Smooth muscle cell (in vitro differentiated cells): Measurements from ENCODE around the gene HOXA11. TPM values are rescaled to one million over a fixed set of nuclear protein-coding genes. Genes with fewer than 3 reads are reported as not detected.

Experiments used
- DNase-seq: peaks from one replicate; lab custom pipeline; 2025; ENCODE audit not compliant: unreplicated experiment; lab: John Stamatoyannopoulos, UW
- H2AFZ ChIP-seq: fragments of 200-600 bp; sonication (generic); 2 replicates; pipeline ENCODE4 v1.6.0; 2016; ENCODE audit warnings: antibody characterized with exemption, low read depth, mild to moderate bottlenecking
- H3F3A ChIP-seq: fragments of 200-600 bp; sonication (generic); 2 replicates; pipeline ENCODE4 v1.6.0; 2017; ENCODE audit warnings: antibody characterized with exemption, low read depth
- H3K27ac ChIP-seq: fragments of 200-600 bp; sonication (generic); 2 replicates; pipeline ENCODE4 v1.5.1; 2016; ENCODE audit warnings: low read depth, mild to moderate bottlenecking
- H3K27me3 ChIP-seq: fragments of 200-600 bp; sonication (generic); 2 replicates; pipeline ENCODE4 v1.6.1; 2016; ENCODE audit warnings: low read depth, mild to moderate bottlenecking
- H3K36me3 ChIP-seq: fragments of 200-600 bp; sonication (generic); 2 replicates; pipeline ENCODE4 v1.5.1; 2016; ENCODE audit warnings: low read depth
- H3K4me1 ChIP-seq: fragments of 200-600 bp; sonication (generic); 2 replicates; pipeline ENCODE4 v1.5.1; 2016; ENCODE audit warnings: low read depth
- H3K4me2 ChIP-seq: fragments of 200-600 bp; sonication (generic); 2 replicates; pipeline ENCODE4 v1.6.0; 2016; ENCODE audit warnings: mild to moderate bottlenecking
- H3K4me3 ChIP-seq: fragments of 200-600 bp; sonication (generic); 2 replicates; pipeline ENCODE4 v1.5.1; 2016; ENCODE audit warnings: mild to moderate bottlenecking
- H3K79me2 ChIP-seq: fragments of 200-600 bp; sonication (generic); 2 replicates; pipeline ENCODE4 v1.6.0; 2016; ENCODE audit warnings: low read depth, mild to moderate bottlenecking
- H3K9ac ChIP-seq: fragments of 200-600 bp; sonication (generic); 2 replicates; pipeline ENCODE4 v1.6.0; 2016; ENCODE audit warnings: low read depth
- H3K9me3 ChIP-seq: fragments of 200-600 bp; sonication (generic); replicated peaks from 2 replicates; pipeline ENCODE4 v1.5.1; 2016; ENCODE audit warnings: low read depth
- H4K20me1 ChIP-seq: fragments of 200-600 bp; sonication (generic); 2 replicates; pipeline ENCODE4 v1.6.0; 2016; ENCODE audit warnings: low read depth
- WGBS: methylation state at CpG from one replicate; pipeline ENCODE4 v1.1.7; 2016; ENCODE audit warnings: low lambda C conversion rate; 5-methylcytosine and 5-hydroxymethylcytosine counted together
- polyA plus RNA-seq: library from polyadenylated mRNA; unstranded; fragments of >200 nt; fragmentation: Nextera tagmentation; extraction: Ambion mirVana; gene quantifications from 2 replicates; pipeline ENCODE4 v1.2.1, GENCODE V29; 2016
- total RNA-seq: library from RNA; depleted of rRNA; stranded (reverse); fragments of >200 nt; gene quantifications from 2 replicates; pipeline ENCODE4 v1.2.3, GENCODE V29; 2014
- TF ChIP-seq, protein P1 (sequence below): fragments of 200-600 bp; sonication (generic); IDR thresholded peaks from 2 replicates; pipeline ENCODE4 v1.5.1; 2017; ENCODE audit warnings: borderline replicate concordance, mild to moderate bottlenecking, antibody characterized with exemption; ENCODE audit not compliant: insufficient read depth, poor library complexity, severe bottlenecking

Gene HOXA11
- total and polyA plus RNA-seq, 2 experiments from 2014 or later, result 20.3 to 27.7 TPM

DNA sequence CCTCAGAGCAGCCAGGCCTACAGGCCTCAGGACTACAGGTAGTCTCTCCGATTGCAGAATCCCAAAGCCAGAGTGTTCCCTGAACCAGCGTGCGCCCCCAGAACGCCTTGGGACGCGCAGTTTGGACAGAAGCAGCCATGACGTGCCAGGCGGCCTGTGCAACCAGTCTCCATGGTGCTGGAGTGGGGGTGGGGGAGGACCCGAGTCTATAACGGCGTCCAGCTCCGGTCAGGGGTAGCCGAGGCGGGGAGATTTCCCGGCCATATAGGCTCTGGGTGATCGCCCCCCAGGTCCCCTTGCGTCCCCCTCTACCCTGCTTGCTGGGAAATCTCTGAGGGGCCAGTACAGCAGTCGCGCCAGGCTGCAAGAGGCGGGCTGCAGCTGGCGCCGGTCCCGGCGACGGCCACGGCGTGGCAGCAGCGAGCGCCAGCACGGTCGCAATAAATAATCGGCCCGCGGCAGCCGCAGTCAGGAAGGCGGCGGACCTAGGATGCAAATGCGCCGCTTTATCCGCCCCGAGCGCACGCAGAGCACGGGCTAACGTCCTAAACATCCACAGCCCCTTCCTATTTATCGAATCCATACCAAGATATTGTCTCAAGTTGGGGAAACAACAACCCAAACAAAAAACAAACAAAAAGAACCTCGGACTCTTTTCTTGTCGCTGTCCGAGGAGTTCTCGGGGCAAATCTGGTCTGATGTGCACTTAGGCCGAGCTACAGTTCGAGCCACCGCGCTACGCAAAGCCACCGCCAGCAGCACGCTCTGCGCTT is 34.3 kb downstream of the HOXA11 start:
- peak overlapping the region; percentile 43 for H3K4me3 ChIP-seq
- H4K20me1 ChIP-seq, result no peaks in the 10 kb centered on the region
- DNase-seq, result no peak
- no peaks in the 10 kb centered on the region for H3K36me3 ChIP-seq
- peak overlapping the region; percentile 72 for H2AFZ ChIP-seq
- H3K27ac ChIP-seq, result no peak overlapping the region
- TF ChIP-seq, protein P1, sequence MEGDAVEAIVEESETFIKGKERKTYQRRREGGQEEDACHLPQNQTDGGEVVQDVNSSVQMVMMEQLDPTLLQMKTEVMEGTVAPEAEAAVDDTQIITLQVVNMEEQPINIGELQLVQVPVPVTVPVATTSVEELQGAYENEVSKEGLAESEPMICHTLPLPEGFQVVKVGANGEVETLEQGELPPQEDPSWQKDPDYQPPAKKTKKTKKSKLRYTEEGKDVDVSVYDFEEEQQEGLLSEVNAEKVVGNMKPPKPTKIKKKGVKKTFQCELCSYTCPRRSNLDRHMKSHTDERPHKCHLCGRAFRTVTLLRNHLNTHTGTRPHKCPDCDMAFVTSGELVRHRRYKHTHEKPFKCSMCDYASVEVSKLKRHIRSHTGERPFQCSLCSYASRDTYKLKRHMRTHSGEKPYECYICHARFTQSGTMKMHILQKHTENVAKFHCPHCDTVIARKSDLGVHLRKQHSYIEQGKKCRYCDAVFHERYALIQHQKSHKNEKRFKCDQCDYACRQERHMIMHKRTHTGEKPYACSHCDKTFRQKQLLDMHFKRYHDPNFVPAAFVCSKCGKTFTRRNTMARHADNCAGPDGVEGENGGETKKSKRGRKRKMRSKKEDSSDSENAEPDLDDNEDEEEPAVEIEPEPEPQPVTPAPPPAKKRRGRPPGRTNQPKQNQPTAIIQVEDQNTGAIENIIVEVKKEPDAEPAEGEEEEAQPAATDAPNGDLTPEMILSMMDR, result peak; percentile 73
- H3K4me1 ChIP-seq, result no peaks in the 10 kb centered on the region
- WGBS, result 3% methylated on average over 58 of the region's 58 CpGs
- H3K4me2 ChIP-seq, result peak overlapping the region; percentile 82
- no peaks in the 10 kb centered on the region for H3F3A ChIP-seq
- no peaks in the 10 kb centered on the region for H3K9me3 ChIP-seq
- H3K79me2 ChIP-seq, result no peaks in the 10 kb centered on the region
- H3K27me3 ChIP-seq, result peaks cover 99% of the 10 kb centered on the region
- no peak overlapping the region for H3K9ac ChIP-seq

GRCh38 chr7:27149842-27150567 is 35.0 kb downstream of the HOXA11 start:
- Histone ChIP-seq H2AFZ (no peak overlapping the region), H3K36me3 (no peaks in the 10 kb centered on the region), H3K27me3 (peaks cover 99% of the 10 kb centered on the region), H3F3A (no peaks in the 10 kb centered on the region), H4K20me1 (no peaks in the 10 kb centered on the region), H3K9ac (no peak overlapping the region), H3K4me3 (peak overlapping the region; percentile 43), H3K4me2 (peak overlapping the region; percentile 82), H3K9me3 (no peaks in the 10 kb centered on the region), H3K4me1 (no peaks in the 10 kb centered on the region), H3K79me2 (no peaks in the 10 kb centered on the region), H3K27ac (no peak overlapping the region)
- TF ChIP-seq, protein P1, result no peak
- 67% methylated on average over 13 of the region's 13 CpGs for WGBS
- no peak for DNase-seq

GRCh38 chr7:27148756-27149641 is 36.0 kb downstream of the HOXA11 start:
- TF ChIP-seq, protein P1, result no peak
- WGBS, result 28% methylated on average over 30 of the region's 30 CpGs

More at GRCh38 chr7:27148756-27149641, 36.0 kb downstream of the HOXA11 start:
- Histone ChIP-seq H3K27me3 (peaks cover 99% of the 10 kb centered on the region), H2AFZ (no peak overlapping the region), H3K9me3 (no peaks in the 10 kb centered on the region), H3K36me3 (no peaks in the 10 kb centered on the region), H3K4me3 (no peak overlapping the region), H3K9ac (no peak overlapping the region), H3F3A (no peaks in the 10 kb centered on the region), H3K27ac (no peak overlapping the region), H3K79me2 (no peaks in the 10 kb centered on the region), H3K4me1 (no peaks in the 10 kb centered on the region), H4K20me1 (no peaks in the 10 kb centered on the region), H3K4me2 (peak overlapping the region; percentile 74)
- no peak for DNase-seq
